Progenitor cell of endocrine pancreas (in vitro differentiated cells): ENCODE measurements around the gene UBB. TPM values are rescaled to one million over a fixed set of nuclear protein-coding genes. Genes with fewer than 3 reads are reported as not detected.

Source experiments
- DNase-seq: peaks from one replicate; pipeline ENCODE4 v3.0.0; 2021; ENCODE audit warnings: low spot score; ENCODE audit not compliant: unreplicated experiment
- H3K27ac Mint-ChIP-seq: 2 replicates; pipeline ENCODE4 v1.8.0; 2021; ENCODE audit warnings: mild to moderate bottlenecking, moderate library complexity, mixed read lengths
- H3K27me3 Mint-ChIP-seq: 2 replicates; pipeline ENCODE4 v1.8.0; 2021; ENCODE audit warnings: mixed read lengths
- H3K36me3 Mint-ChIP-seq: 2 replicates; pipeline ENCODE4 v1.8.0; 2022; ENCODE audit warnings: mixed read lengths; ENCODE audit not compliant: insufficient read depth
- H3K4me1 Mint-ChIP-seq: 2 replicates; pipeline ENCODE4 v1.8.0; 2021; ENCODE audit warnings: low read depth, mixed read lengths
- H3K4me3 Mint-ChIP-seq: 2 replicates; pipeline ENCODE4 v1.8.0; 2021; ENCODE audit warnings: low read depth, mild to moderate bottlenecking, moderate library complexity, mixed read lengths
- H3K9me3 Mint-ChIP-seq: 2 replicates; pipeline ENCODE4 v1.8.0; 2021; ENCODE audit warnings: low read depth, mixed read lengths
- total RNA-seq: library from RNA; stranded (reverse); gene quantifications from 2 replicates; pipeline ENCODE4 v1.2.1, GENCODE V29; 2021
- TF ChIP-seq, protein P1 (sequence below): fragments of 200-600 bp; sonication (generic); IDR thresholded peaks from one replicate; pipeline ENCODE4 v1.5.0; 2021; ENCODE audit warnings: antibody characterized with exemption, mild to moderate bottlenecking; ENCODE audit not compliant: unreplicated experiment

Gene UBB
- total RNA-seq, 1 donor from 2014 or later: 1,477 TPM

DNA sequence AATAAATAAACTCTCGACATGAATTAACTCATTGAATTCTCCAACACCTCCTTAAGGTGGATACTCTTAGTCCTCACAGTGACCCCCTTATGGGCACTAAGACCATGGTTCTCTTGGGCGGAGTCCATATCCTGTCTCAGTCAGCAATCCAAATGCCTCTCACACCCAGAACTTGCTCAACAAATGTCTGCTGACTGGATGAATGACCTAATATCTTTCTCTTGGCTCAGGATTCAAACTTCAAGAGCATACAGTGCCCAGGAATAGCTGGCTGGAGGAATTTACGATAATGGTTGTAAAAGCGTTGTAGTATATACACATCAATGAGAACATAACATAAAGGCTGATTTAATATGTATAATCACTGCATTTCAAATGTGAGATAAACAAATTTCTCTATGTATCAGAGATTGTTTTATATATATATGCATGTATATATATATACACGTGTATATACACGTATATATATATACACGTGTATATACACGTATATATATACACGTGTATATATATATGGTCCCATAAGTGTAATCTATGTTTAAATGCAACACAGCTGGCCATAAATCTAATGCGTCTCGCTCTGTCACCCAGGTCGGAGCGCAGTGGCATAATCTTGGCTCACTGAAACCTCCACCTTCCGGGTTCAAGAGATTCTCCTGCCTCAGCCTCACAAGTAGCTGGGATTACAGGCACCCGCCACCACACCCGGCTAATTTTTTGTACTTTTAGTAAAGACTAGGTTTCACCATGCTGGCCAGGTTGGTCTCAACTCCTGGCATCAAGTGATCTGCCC, 6.5 kb upstream of the UBB start:
- peaks cover 1% of the 10 kb centered on the region for H3K4me1 Mint-ChIP-seq
- no peak for DNase-seq
- H3K9me3 Mint-ChIP-seq: no peaks in the 10 kb centered on the region
- TF ChIP-seq, protein P1, sequence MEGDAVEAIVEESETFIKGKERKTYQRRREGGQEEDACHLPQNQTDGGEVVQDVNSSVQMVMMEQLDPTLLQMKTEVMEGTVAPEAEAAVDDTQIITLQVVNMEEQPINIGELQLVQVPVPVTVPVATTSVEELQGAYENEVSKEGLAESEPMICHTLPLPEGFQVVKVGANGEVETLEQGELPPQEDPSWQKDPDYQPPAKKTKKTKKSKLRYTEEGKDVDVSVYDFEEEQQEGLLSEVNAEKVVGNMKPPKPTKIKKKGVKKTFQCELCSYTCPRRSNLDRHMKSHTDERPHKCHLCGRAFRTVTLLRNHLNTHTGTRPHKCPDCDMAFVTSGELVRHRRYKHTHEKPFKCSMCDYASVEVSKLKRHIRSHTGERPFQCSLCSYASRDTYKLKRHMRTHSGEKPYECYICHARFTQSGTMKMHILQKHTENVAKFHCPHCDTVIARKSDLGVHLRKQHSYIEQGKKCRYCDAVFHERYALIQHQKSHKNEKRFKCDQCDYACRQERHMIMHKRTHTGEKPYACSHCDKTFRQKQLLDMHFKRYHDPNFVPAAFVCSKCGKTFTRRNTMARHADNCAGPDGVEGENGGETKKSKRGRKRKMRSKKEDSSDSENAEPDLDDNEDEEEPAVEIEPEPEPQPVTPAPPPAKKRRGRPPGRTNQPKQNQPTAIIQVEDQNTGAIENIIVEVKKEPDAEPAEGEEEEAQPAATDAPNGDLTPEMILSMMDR: no peak
- H3K36me3 Mint-ChIP-seq: no peaks in the 10 kb centered on the region
- no peak overlapping the region for H3K27ac Mint-ChIP-seq
- no peaks in the 10 kb centered on the region for H3K27me3 Mint-ChIP-seq
- H3K4me3 Mint-ChIP-seq: no peak overlapping the region

DNA sequence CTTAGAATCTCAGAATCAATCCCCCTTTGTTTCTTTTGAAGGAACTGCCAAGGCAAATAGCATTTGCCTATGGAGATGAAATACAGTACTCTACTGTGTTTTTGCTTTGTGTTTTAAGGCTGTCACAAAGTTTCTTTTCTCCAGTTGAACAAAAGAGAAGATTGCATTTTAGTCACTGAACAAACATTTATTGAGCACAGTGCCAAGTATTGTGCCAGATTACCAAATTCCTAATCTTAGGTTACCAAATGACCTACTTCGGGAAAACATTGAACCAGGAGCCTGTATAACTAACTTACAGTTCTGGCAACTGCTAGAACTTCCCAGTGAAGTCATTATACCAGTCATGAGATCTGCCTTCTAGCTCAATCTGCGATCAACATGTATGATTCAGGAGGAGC, 3.0 kb upstream of the UBB start:
- Mint-ChIP-seq H3K9me3 (no peaks in the 10 kb centered on the region), H3K27ac (no peak overlapping the region), H3K4me3 (no peak overlapping the region), H3K36me3 (peaks cover 17% of the 10 kb centered on the region), H3K4me1 (peaks cover 16% of the 10 kb centered on the region), H3K27me3 (no peaks in the 10 kb centered on the region)
- TF ChIP-seq, protein P1: no peak
- no peak for DNase-seq

DNA sequence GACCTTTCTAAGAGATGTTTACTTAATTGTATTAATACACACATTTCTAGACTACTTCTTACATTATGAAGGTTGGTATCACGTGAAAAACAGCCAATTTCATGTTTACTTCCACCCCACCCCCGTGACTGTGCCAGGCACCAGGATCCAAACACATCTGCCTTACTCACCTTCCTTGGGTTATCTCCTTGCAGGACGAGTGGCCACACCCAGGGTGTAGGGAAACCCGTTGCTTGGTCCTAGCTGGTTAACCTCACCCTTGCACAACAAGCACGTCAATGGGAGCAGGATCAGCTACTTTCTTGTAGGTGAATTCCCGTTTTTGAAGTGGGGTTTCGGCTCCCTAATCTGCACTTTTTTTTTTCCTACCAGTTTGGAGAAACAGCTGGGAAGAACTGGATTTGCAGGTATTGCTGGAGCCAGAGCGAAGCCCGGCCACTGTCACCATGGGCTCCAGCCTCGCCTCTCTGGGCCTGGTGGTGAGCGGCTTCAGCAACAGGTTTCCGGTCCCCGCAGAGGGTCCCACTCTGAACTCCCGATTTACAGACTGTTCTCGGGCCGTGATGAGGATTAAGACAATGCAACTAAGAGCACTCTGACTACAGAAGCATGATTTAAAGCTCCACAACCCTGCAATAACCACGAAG, 2.1 kb upstream of the UBB start:
- H3K27ac Mint-ChIP-seq: peak overlapping the region; percentile 65
- TF ChIP-seq, protein P1: no peak

DNA sequence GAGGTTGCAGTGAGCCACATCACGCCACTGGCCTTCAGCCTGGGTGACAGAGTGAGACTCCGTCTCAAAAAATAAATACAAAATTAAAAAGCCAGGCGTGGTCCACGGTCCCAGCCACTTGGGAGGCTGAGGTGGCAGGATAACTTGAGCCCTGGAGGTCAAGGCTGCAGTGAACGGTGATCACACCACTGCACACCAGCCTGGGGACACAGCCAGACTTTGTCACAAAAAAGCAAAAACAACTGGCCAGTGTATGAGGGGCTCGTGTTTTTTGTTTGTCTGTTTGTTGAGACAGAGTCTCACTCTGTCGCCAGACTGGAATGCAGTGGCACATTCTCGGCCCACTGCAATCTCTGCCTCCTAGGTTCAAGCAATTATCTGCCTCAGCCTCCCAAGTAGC, 1.2 kb upstream of the UBB start:
- Mint-ChIP-seq H3K27me3 (no peaks in the 10 kb centered on the region), H3K36me3 (peaks cover 33% of the 10 kb centered on the region), H3K9me3 (no peaks in the 10 kb centered on the region), H3K27ac (no peak overlapping the region), H3K4me3 (no peak overlapping the region), H3K4me1 (peaks cover 24% of the 10 kb centered on the region)
- TF ChIP-seq, protein P1: no peak
- no peak for DNase-seq

More for the DNA sequence above, 2.1 kb upstream of the UBB start:
- Mint-ChIP-seq H3K9me3 (no peaks in the 10 kb centered on the region), H3K4me1 (peaks cover 20% of the 10 kb centered on the region), H3K36me3 (peaks cover 26% of the 10 kb centered on the region), H3K27me3 (no peaks in the 10 kb centered on the region), H3K4me3 (peak overlapping the region; percentile 17)
- no peak for DNase-seq

DNA sequence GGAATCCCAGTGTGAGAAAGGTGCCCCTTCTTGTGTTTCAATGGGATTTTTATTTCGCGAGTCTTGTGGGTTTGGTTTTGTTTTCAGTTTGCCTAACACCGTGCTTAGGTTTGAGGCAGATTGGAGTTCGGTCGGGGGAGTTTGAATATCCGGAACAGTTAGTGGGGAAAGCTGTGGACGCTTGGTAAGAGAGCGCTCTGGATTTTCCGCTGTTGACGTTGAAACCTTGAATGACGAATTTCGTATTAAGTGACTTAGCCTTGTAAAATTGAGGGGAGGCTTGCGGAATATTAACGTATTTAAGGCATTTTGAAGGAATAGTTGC, 567 bp downstream of the UBB start:
- H3K4me3 Mint-ChIP-seq: peak overlapping the region; percentile 89

More for the DNA sequence above, 567 bp downstream of the UBB start:
- no peaks in the 10 kb centered on the region for H3K9me3 Mint-ChIP-seq
- H3K36me3 Mint-ChIP-seq: peaks cover 33% of the 10 kb centered on the region
- peak overlapping the region; percentile 100 for H3K27ac Mint-ChIP-seq
- no peaks in the 10 kb centered on the region for H3K27me3 Mint-ChIP-seq
- TF ChIP-seq, protein P1: peak; percentile 4
- peaks cover 24% of the 10 kb centered on the region for H3K4me1 Mint-ChIP-seq
- no peak for DNase-seq
